H9 (cell line): ENCODE data around the gene NOS1AP. TPM values are rescaled to one million over a fixed set of nuclear protein-coding genes. Genes with fewer than 3 reads are reported as not detected.

Experiments
- DNase-seq: peaks from one replicate; pipeline ENCODE4 v3.0.0-alpha.2; 2017
- H2AFZ ChIP-seq: one replicate; pipeline ENCODE4 v1.6.1; 2013; ENCODE audit warnings: mild to moderate bottlenecking, low read length, control low read depth, moderate library complexity
- H2AK5ac ChIP-seq: 2 replicates; pipeline ENCODE4 v1.6.1; 2013; ENCODE audit warnings: low read length, control low read depth, mixed read lengths; ENCODE audit not compliant: insufficient read length
- H2BK120ac ChIP-seq: one replicate; pipeline ENCODE4 v1.6.1; 2013; ENCODE audit warnings: low read depth, mild to moderate bottlenecking, low read length, control low read depth, inconsistent platforms; ENCODE audit not compliant: poor library complexity, severe bottlenecking
- H2BK12ac ChIP-seq: 2 replicates; pipeline ENCODE4 v1.6.1; 2013; ENCODE audit warnings: low read length, control low read depth, mixed read lengths, low read depth; ENCODE audit not compliant: insufficient read length
- H2BK15ac ChIP-seq: 2 replicates; pipeline ENCODE4 v1.6.1; 2013; ENCODE audit warnings: low read depth, low read length, control low read depth
- H2BK20ac ChIP-seq: one replicate; pipeline ENCODE4 v1.6.1; 2013; ENCODE audit warnings: low read depth, mild to moderate bottlenecking, low read length, control low read depth, inconsistent platforms; ENCODE audit not compliant: poor library complexity, severe bottlenecking
- H2BK5ac ChIP-seq: 2 replicates; pipeline ENCODE4 v1.6.1; 2013; ENCODE audit warnings: low read length, control low read depth, mixed read lengths; ENCODE audit not compliant: insufficient read length
- H3K14ac ChIP-seq: 2 replicates; pipeline ENCODE4 v1.6.1; 2013; ENCODE audit warnings: low read length, control low read depth; ENCODE audit not compliant: insufficient read depth
- H3K18ac ChIP-seq: 2 replicates; pipeline ENCODE4 v1.6.1; 2013; ENCODE audit warnings: low read depth, mild to moderate bottlenecking, mixed read lengths, low read length, control low read depth; ENCODE audit not compliant: insufficient read length
- H3K23ac ChIP-seq: 2 replicates; pipeline ENCODE4 v1.6.1; 2013; ENCODE audit warnings: low read length, control low read depth, mixed read lengths, low read depth; ENCODE audit not compliant: insufficient read length
- H3K23me2 ChIP-seq: 2 replicates; pipeline ENCODE4 v1.6.1; 2013; ENCODE audit warnings: low read depth, mild to moderate bottlenecking, mixed read lengths, low read length, control low read depth; ENCODE audit not compliant: insufficient read length, poor library complexity, severe bottlenecking
- H3K27ac ChIP-seq: 2 replicates; pipeline ENCODE4 v1.5.1; 2013; ENCODE audit warnings: low read length, control low read depth, mixed read lengths, low read depth; ENCODE audit not compliant: insufficient read length
- H3K27me3 ChIP-seq: 2 replicates; pipeline ENCODE4 v1.6.1; 2013; ENCODE audit warnings: low read length, control low read depth, inconsistent platforms; ENCODE audit not compliant: insufficient read depth
- H3K4ac ChIP-seq: 2 replicates; pipeline ENCODE4 v1.6.1; 2013; ENCODE audit warnings: low read depth, mild to moderate bottlenecking, control low read depth, inconsistent platforms, low read length, moderate library complexity
- H3K4me1 ChIP-seq: 2 replicates; pipeline ENCODE4 v1.6.1; 2013; ENCODE audit warnings: low read length, control low read depth, inconsistent platforms; ENCODE audit not compliant: insufficient read depth
- H3K4me2 ChIP-seq: 2 replicates; pipeline ENCODE4 v1.6.1; 2013; ENCODE audit warnings: low read length, control low read depth, mixed read lengths; ENCODE audit not compliant: insufficient read length, insufficient read depth
- H3K56ac ChIP-seq: 2 replicates; pipeline ENCODE4 v1.6.1; 2013; ENCODE audit warnings: low read depth, mild to moderate bottlenecking, mixed read lengths, low read length, control low read depth; ENCODE audit not compliant: insufficient read length
- H3K79me1 ChIP-seq: 2 replicates; pipeline ENCODE4 v1.6.1; 2013; ENCODE audit warnings: low read depth, mild to moderate bottlenecking, moderate library complexity, low read length, control low read depth, inconsistent platforms; ENCODE audit not compliant: insufficient read depth, poor library complexity, severe bottlenecking
- H3K79me2 ChIP-seq: 2 replicates; pipeline ENCODE4 v1.6.1; 2013; ENCODE audit warnings: low read length, control low read depth, inconsistent platforms; ENCODE audit not compliant: insufficient read depth
- H3K9ac ChIP-seq: 2 replicates; pipeline ENCODE4 v1.6.1; 2013; ENCODE audit warnings: low read length, control low read depth, mixed read lengths; ENCODE audit not compliant: insufficient read length; ENCODE audit errors: extremely low read depth
- H3K9me3 ChIP-seq: one replicate; pipeline ENCODE4 v1.6.1; 2013; ENCODE audit warnings: low read depth, low read length, inconsistent platforms; ENCODE audit not compliant: control insufficient read depth
- H3T11ph ChIP-seq: one replicate; pipeline ENCODE4 v1.6.1; 2013; ENCODE audit warnings: mild to moderate bottlenecking, low read length, control low read depth, inconsistent platforms
- H4K20me1 ChIP-seq: one replicate; pipeline ENCODE4 v1.6.1; 2013; ENCODE audit not compliant: control insufficient read depth, insufficient read length, insufficient read depth
- H4K5ac ChIP-seq: 2 replicates; pipeline ENCODE4 v1.6.1; 2013; ENCODE audit warnings: low read depth, mild to moderate bottlenecking, mixed read lengths, low read length, control low read depth; ENCODE audit not compliant: insufficient read length
- H4K8ac ChIP-seq: replicated peaks from 2 replicates; pipeline ENCODE4 v1.6.1; 2013; ENCODE audit warnings: low read length, control low read depth, mixed read lengths, low read depth; ENCODE audit not compliant: insufficient read length
- H4K91ac ChIP-seq: 2 replicates; pipeline ENCODE4 v1.6.1; 2013; ENCODE audit warnings: low read depth, mild to moderate bottlenecking, moderate library complexity, mixed read lengths, low read length, control low read depth; ENCODE audit not compliant: insufficient read length
- H3K27ac Mint-ChIP-seq, 3 experiments: 2 replicates in 2 of 3; 3 replicates in 1 of 3; pipeline ENCODE4 v1.8.0; 2020 to 2021; ENCODE audit warnings: mixed read lengths in 3 of 3, mild to moderate bottlenecking in 1 of 3, moderate library complexity in 1 of 3
- H3K27me3 Mint-ChIP-seq: 2 replicates; pipeline ENCODE4 v1.8.0; 2021; ENCODE audit warnings: low read depth, mild to moderate bottlenecking, moderate library complexity, mixed read lengths
- H3K36me3 Mint-ChIP-seq, 3 experiments: 2 replicates in 2 of 3; 3 replicates in 1 of 3; pipeline ENCODE4 v1.8.0; 2020 to 2021; ENCODE audit warnings: low read depth in 3 of 3, mixed read lengths in 3 of 3; ENCODE audit not compliant: insufficient read depth in 1 of 3
- H3K4me1 Mint-ChIP-seq, 2 experiments: 2 replicates each; pipeline ENCODE4 v1.8.0; 2020; ENCODE audit warnings: mixed read lengths in 2 of 2
- H3K4me3 Mint-ChIP-seq, 2 experiments: 2 replicates in 1 of 2; 3 replicates in 1 of 2; pipeline ENCODE4 v1.8.0; 2020 to 2021; ENCODE audit warnings: mild to moderate bottlenecking in 2 of 2, mixed read lengths in 2 of 2, moderate library complexity in 1 of 2
- H3K9me3 Mint-ChIP-seq, 2 experiments: 2 replicates in 1 of 2; 3 replicates in 1 of 2; pipeline ENCODE4 v1.8.0; 2020; ENCODE audit warnings: mild to moderate bottlenecking in 2 of 2, mixed read lengths in 2 of 2, moderate library complexity in 1 of 2
- WGBS: extraction: QIAGEN DNeasy Blood & Tissue Kit; methylation state at CpG from one replicate; pipeline ENCODE4 v1.1.7; 2013; ENCODE audit warnings: missing lambda C conversion rate, low lambda C conversion rate, mixed read lengths; ENCODE audit not compliant: insufficient read length; ENCODE audit errors: extremely low coverage; 5-methylcytosine and 5-hydroxymethylcytosine counted together
- total RNA-seq: library from RNA; stranded (reverse); gene quantifications from 2 replicates; pipeline ENCODE4 v1.2.1, GENCODE V29; 2021
- TF ChIP-seq, protein P1 (sequence below): fragments of 200-600 bp; sonication (generic); conservative IDR thresholded peaks from 3 replicates; pipeline ENCODE4 v1.8.0; 2021; ENCODE audit warnings: antibody characterized with exemption, mild to moderate bottlenecking

NOS1AP gene
- total RNA-seq, 1 experiment from 2014 or later = 8.4 TPM

DNA sequence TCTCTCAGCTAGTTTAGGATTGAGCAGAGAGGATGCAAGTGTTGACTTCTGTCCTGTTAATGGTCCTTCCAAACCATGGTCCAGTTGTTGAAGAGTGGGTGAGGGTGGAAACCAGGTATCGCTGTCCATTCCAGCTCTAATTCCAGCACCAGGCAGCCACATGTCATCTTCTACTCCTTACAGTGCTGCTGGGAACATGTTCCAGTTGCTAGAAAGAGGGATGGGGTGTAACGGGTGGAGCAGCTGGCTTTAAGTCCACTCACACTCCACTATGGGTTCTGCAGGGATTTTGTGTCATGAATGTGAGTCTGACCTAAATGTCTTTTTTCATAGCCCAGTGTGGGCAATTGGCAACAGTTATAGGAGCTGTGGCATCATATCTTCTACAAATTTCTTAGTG lies 25.2 kb downstream of the NOS1AP start:
- peaks cover 28 to 39% of the 10 kb centered on the region in 2 experiments for H3K4me1 Mint-ChIP-seq
- Histone ChIP-seq H3K9ac (no peak overlapping the region), H2BK5ac (no peak overlapping the region), H4K5ac (no peak overlapping the region), H3K9me3 (no peaks in the 10 kb centered on the region), H3K27ac (no peak overlapping the region), H2AFZ (no peak overlapping the region), H2BK12ac (no peak overlapping the region), H3K4ac (no peak overlapping the region), H3K23ac (no peak overlapping the region), H2BK15ac (no peak overlapping the region), H3K23me2 (no peaks in the 10 kb centered on the region), H2AK5ac (no peak overlapping the region), H3K4me1 (peaks cover 10% of the 10 kb centered on the region; the same call in 1 of the 2 replicates), H3K18ac (peak overlapping the region; percentile 37), H2BK120ac (no peak overlapping the region), H4K20me1 (no peaks in the 10 kb centered on the region), H3T11ph (no peak overlapping the region), H3K79me1 (no peaks in the 10 kb centered on the region), H2BK20ac (no peak overlapping the region), H3K14ac (no peak overlapping the region), H3K79me2 (peaks cover 6% of the 10 kb centered on the region; the same call in 1 of the 2 replicates), H3K4me2 (no peak overlapping the region), H3K56ac (no peak overlapping the region), H4K8ac (no peak overlapping the region), H3K27me3 (no peaks in the 10 kb centered on the region; the same call in 1 of the 2 replicates), H4K91ac (no peak overlapping the region)
- DNase-seq = no peak
- peaks cover 33% of the 10 kb centered on the region for H3K27me3 Mint-ChIP-seq
- H3K27ac Mint-ChIP-seq = no peak overlapping the region
- no peak overlapping the region for H3K4me3 Mint-ChIP-seq
- TF ChIP-seq, protein P1, sequence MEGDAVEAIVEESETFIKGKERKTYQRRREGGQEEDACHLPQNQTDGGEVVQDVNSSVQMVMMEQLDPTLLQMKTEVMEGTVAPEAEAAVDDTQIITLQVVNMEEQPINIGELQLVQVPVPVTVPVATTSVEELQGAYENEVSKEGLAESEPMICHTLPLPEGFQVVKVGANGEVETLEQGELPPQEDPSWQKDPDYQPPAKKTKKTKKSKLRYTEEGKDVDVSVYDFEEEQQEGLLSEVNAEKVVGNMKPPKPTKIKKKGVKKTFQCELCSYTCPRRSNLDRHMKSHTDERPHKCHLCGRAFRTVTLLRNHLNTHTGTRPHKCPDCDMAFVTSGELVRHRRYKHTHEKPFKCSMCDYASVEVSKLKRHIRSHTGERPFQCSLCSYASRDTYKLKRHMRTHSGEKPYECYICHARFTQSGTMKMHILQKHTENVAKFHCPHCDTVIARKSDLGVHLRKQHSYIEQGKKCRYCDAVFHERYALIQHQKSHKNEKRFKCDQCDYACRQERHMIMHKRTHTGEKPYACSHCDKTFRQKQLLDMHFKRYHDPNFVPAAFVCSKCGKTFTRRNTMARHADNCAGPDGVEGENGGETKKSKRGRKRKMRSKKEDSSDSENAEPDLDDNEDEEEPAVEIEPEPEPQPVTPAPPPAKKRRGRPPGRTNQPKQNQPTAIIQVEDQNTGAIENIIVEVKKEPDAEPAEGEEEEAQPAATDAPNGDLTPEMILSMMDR = no peak
- peaks cover 0 to 13% (median 7%) of the 10 kb centered on the region in 3 experiments; a peak in 4 of 7 replicates for H3K36me3 Mint-ChIP-seq
- no CpG with 5 or more reads among the region's 2 CpGs for WGBS
- H3K9me3 Mint-ChIP-seq = peaks cover under 1 to 6% of the 10 kb centered on the region in 2 experiments; a peak in 3 of 5 replicates
